ENCODE results near the gene ASGR2. TPM values are rescaled to one million over a fixed set of nuclear protein-coding genes. Genes with fewer than 3 reads are reported as not detected.
A peak's percentile ranks its signal among the peaks of the same experiment; 100 is the strongest.

The ASGR2 gene
- total RNA-seq, 4 donors from 2014 or later, result 1.6 to 2.2 TPM; not detected in 2

DNA sequence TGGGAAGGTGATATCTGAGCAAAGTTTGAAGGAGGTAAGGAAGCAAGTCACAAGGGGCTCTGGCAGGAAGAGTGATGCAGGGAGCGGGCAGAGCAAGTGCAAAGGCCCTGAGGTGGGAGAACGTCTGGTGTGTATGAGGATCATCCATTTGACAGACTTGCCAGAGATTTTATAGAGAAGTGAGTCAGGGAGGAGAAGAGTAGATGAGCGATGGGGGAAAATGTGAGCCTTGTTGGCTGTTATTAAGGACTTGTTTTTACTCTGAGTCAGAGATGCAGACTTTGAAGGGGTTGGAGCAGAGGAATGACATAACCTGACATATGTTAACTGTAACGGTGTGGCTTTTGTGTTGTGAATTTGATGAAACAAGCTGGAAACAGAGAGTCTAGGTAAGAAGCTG is 31.0 kb downstream of the ASGR2 start:
- intact Hi-C loops (cut with DNase I; ENCODE audit: low total_unique reads), result no loop called here
- in situ Hi-C loops (cut with MboI; ENCODE audit: low sequenced_read_pairs in 4 of 4), result no loop called here
- Histone ChIP-seq H3K4me3 (no peak overlapping the region), H3K4me1 (no peaks in the 10 kb centered on the region), H3K9me3 (no peaks in the 10 kb centered on the region), H3K27ac (no peak overlapping the region), H3K36me3 (no peaks in the 10 kb centered on the region), H3K27me3 (peaks cover 0 to 6% (median 5%) of the 10 kb centered on the region in 3 donors)
- ATAC-seq, result no peak
- TF ChIP-seq CTCF (IDR thresholded peaks at IDR 0.05 in 4 of 5, conservative IDR thresholded peaks at IDR 0.05 in 1 of 5) (no peak), POLR2A (IDR thresholded peaks at IDR 0.05) (no peak)
- DNase-seq, result no peak

DNA sequence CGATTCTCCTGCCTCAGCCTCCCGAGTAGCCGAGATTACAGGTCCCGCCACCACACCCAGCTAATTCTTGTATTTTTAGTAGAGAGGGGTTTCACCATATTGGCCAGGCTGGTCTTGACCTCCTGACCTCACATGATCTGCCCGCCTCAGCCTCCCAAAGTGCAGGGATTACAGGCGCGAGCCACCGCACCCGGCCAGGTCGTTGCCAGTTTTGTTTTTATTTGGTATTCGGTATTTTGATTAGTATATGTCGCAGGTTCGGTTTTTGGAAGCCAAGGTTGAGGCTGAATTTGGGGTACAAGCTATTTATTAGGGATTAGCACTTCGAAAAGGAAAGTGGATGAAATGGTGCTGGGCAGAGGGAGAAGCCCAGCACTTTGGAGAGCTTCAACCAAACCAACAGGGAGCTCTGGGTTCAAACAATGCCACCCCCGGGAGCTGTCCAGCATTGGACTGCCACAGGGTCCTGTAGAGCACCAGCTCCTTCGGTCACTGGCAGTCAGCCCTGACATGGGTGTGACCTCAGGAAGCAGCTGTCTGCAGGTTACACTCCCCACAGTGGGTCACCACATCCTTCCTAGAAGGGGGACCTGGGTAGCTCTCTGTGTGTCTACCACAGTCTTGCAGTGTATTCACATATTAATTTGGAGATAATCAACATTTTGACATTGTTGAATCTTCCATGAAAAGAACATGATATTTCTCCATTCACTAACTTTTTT is 33.1 kb downstream of the ASGR2 start:
- Histone ChIP-seq H3K27ac (no peak overlapping the region), H3K9me3 (no peaks in the 10 kb centered on the region), H3K4me3 (no peak overlapping the region), H3K36me3 (no peaks in the 10 kb centered on the region), H3K27me3 (peaks cover 0 to 5% (median 4%) of the 10 kb centered on the region in 3 donors), H3K4me1 (no peaks in the 10 kb centered on the region)
- no peak for ATAC-seq
- DNase-seq, result no peak
- intact Hi-C loops (cut with DNase I; ENCODE audit: low total_unique reads) (no loop called here), in situ Hi-C loops (cut with MboI; ENCODE audit: low sequenced_read_pairs in 4 of 4) (no loop called here)
- TF ChIP-seq CTCF (IDR thresholded peaks at IDR 0.05 in 4 of 5, conservative IDR thresholded peaks at IDR 0.05 in 1 of 5), result no peak
- no peak for TF ChIP-seq POLR2A (IDR thresholded peaks at IDR 0.05)

- in situ Hi-C loops (cut with MboI; ENCODE audit: low sequenced_read_pairs in 4 of 4), result no loop called here
Measured at GRCh38 chr17:7080456-7081041, 34.1 kb downstream of the ASGR2 start.

GRCh38 chr17:7079581-7080455 is 34.8 kb downstream of the ASGR2 start, which contains the start of gene CLEC10A:
Gene CLEC10A, minus strand, starts transcription at chr17:7080251. Its CDS starts 1,439 bp downstream, at chr17:7078812.
- Histone ChIP-seq H3K9me3 (no peaks in the 10 kb centered on the region), H3K36me3 (no peaks in the 10 kb centered on the region), H3K4me3 (peak within 1 kb of the TSS in 1 of 4 donors; percentile 18), H3K4me1 (no peaks in the 10 kb centered on the region), H3K27ac (peak within 1 kb of the TSS; percentile 28 to 53 (median 43)), H3K27me3 (peaks cover 0 to 4% (median 0%) of the 10 kb centered on the region in 3 donors)
- TF ChIP-seq CTCF (IDR thresholded peaks at IDR 0.05 in 4 of 5, conservative IDR thresholded peaks at IDR 0.05 in 1 of 5), result no peak
- no peak for TF ChIP-seq POLR2A (IDR thresholded peaks at IDR 0.05)
- peak in 1 of 2 donors; percentile 24 for DNase-seq
- in situ Hi-C loops (cut with MboI; ENCODE audit: low sequenced_read_pairs in 4 of 4) (no loop called here), intact Hi-C loops (cut with DNase I; ENCODE audit: low total_unique reads) (no loop called here)
- ATAC-seq, result peak in 1 of 2 donors; percentile 30

More at GRCh38 chr17:7080456-7081041, 34.1 kb downstream of the ASGR2 start:
- intact Hi-C loops (cut with DNase I; ENCODE audit: low total_unique reads), result no loop called here
- Histone ChIP-seq H3K4me3 (no peak overlapping the region), H3K4me1 (no peaks in the 10 kb centered on the region), H3K36me3 (no peaks in the 10 kb centered on the region), H3K27me3 (peaks cover 0 to 4% (median 0%) of the 10 kb centered on the region in 3 donors), H3K9me3 (no peaks in the 10 kb centered on the region), H3K27ac (peak overlapping the region; percentile 28 to 53 (median 35))
- DNase-seq, result peak; percentile 45 to 67
- TF ChIP-seq CTCF (IDR thresholded peaks at IDR 0.05 in 4 of 5, conservative IDR thresholded peaks at IDR 0.05 in 1 of 5) (no peak), POLR2A (IDR thresholded peaks at IDR 0.05) (no peak)
- ATAC-seq, result peak; percentile 72 to 76
